ES-I3 (cell line): ENCODE measurements around the gene MRPL43.

ENCODE experiments used
- H3K36me3 ChIP-seq: 2 replicates; pipeline ENCODE4 v1.6.1; 2013; ENCODE audit warnings: mild to moderate bottlenecking, low read length, control low read depth, moderate library complexity; ENCODE audit not compliant: insufficient read depth
- H3K4me1 ChIP-seq: 2 replicates; pipeline ENCODE4 v1.6.1; 2013; ENCODE audit warnings: mild to moderate bottlenecking, control low read depth, low read length; ENCODE audit not compliant: insufficient read depth
- H3K9ac ChIP-seq: 2 replicates; pipeline ENCODE4 v1.6.1; 2013; ENCODE audit warnings: low read depth, mild to moderate bottlenecking, low read length, moderate library complexity
- H3K9me3 ChIP-seq: 2 replicates; pipeline ENCODE4 v1.6.1; 2013; ENCODE audit warnings: mild to moderate bottlenecking, low read length, moderate library complexity; ENCODE audit not compliant: control insufficient read depth, insufficient read depth

The MRPL43 gene

DNA sequence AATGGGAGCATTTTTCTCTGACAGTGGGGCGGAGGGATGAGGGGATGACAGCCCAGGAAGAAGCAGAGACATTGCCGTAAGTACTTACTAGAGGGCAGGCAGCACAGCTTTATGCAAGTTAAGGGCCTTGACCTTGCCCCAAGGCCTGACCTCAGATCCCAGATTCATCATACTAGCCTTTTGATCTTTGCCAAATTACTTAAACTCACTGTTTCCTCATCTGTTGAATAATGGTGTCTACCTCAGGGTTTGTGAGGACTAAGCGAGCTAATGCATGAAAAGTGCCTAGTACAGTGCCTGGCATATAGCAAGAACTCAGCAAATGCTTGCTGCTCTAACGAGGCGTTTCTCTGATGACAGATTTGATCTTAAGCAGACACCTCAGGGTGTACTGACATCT, 21.5 kb downstream of the MRPL43 start:
- H3K9ac ChIP-seq = no peak overlapping the region

DNA sequence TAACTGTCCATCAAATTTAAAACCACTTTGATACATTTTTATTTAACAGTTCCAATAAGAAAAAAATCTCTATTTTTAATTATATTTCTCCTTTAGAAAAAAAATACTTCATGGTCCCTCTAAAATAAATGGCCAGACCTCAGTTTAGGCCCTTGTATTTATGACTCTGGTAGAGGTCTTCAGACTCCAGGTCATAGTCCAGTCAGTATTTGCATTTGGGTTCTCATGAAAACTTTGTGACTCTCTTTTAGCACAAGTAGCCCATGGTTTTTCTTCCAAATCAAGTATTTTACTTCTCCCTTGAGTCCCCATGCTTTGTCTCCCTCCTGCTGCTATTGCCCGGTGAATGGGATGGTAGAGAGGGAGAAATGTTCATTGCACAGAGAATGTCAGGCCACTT, 23.5 kb downstream of the MRPL43 start:
- Histone ChIP-seq H3K9me3 (no peaks in the 10 kb centered on the region), H3K9ac (no peak overlapping the region), H3K36me3 (no peaks in the 10 kb centered on the region), H3K4me1 (no peaks in the 10 kb centered on the region)

More for the DNA sequence above, 21.5 kb downstream of the MRPL43 start:
- Histone ChIP-seq H3K4me1 (no peaks in the 10 kb centered on the region), H3K36me3 (no peaks in the 10 kb centered on the region), H3K9me3 (no peaks in the 10 kb centered on the region)

DNA sequence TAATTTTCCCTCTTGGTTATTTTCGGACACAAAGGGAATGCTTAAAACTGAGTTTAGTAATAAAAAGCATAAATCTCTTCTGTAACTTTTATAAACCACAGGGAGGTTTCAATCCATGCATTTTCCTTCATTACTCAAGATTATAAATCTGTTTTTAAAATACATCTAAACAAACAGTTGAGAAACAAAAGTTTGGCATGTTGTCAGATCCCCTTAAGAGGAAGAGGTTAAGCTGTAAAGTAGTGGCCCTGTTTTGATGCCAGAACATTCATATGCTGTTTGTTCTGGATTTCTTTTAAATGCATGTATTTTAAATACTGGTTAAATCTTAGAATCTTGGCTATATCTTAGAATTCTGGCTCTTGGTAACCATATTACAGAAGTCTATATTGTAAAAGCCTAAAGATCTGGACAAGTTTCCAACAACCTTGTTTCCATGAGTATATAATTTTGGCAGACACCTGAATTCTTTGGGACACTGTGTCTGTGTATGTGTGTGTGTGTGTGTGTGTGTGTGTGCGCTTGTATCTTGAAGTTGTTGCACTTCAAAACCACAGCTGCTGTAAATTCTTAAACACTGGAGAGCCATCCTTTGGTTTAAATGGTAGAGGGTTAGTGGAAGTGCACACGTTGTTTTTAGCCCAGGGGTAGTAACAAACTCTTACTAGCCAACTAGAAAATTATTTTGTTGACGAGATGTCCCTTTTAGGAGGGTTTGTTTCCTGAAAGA, 24.8 kb downstream of the MRPL43 start:
- Histone ChIP-seq H3K4me1 (no peaks in the 10 kb centered on the region), H3K36me3 (peaks cover 2% of the 10 kb centered on the region; the same call in 1 of the 2 replicates), H3K9ac (no peak overlapping the region), H3K9me3 (no peaks in the 10 kb centered on the region)

DNA sequence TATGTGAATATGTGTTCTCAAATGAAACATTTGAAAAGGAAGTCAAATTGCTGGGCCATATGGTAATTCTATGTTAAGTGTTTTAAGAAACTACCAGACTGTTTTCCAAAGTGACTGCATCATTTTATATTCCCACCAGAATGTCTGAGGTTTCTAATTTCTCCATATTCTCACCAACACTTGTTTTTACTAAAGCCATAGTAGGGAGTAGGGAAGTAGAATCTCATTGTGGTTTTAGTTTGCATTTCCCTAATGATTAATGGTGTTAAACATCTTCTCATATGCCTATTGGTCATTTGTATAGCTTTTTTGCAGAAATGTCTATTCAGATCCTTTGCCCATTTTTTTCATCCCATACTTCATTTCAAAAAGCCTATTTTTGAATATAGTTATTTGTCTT, 27.0 kb downstream of the MRPL43 start:
- H3K4me1 ChIP-seq = no peaks in the 10 kb centered on the region
- no peaks in the 10 kb centered on the region for H3K9me3 ChIP-seq
- H3K36me3 ChIP-seq = peaks cover 2% of the 10 kb centered on the region
- H3K9ac ChIP-seq = no peak overlapping the region

DNA sequence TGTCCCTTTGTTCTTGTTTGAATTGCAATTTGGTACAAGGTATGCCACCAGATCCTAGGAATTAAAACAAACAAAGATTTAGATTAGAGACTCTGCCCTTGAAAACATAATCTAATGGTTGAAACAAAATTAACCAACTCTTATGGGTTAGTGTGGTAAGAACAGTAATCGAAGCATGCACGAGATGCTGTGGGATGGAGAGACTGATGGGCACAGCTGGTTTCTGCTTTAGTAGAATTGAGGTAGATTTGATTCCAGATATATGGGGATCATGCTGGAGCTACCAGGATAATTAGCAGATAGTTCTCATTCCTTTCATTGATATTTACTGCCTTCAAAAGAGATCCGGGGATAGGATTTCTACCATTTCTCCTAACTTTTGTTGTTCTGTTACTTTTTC, 38.4 kb downstream of the MRPL43 start:
- no peak overlapping the region for H3K9ac ChIP-seq
- H3K36me3 ChIP-seq = 0 out of 2 replicates have a peak, but pooled peaks cover 3% of the 10 kb centered on the region
- no peaks in the 10 kb centered on the region for H3K4me1 ChIP-seq
- no peaks in the 10 kb centered on the region for H3K9me3 ChIP-seq

DNA sequence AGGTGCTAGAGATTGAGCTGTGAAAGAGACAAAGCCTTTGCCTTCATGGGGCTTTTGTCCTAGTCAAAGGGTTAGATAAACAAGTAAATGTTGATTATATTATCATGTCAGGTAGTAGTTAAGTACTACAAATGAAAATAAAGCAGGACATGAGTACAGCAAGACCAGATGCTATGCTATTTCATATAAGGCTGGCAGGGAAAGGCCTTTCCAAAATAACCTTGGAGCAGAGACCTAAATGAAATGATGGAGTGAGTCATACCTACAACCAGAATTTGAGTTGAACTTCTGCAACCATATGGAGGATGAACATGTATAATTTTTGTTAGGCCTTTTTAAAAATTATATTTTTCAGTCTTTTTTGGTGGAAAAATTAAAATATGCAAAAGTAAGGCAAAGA, 41.5 kb downstream of the MRPL43 start:
- H3K36me3 ChIP-seq = no peaks in the 10 kb centered on the region; the same call in 1 of the 2 replicates
- no peaks in the 10 kb centered on the region for H3K4me1 ChIP-seq
- no peaks in the 10 kb centered on the region for H3K9me3 ChIP-seq
- no peak overlapping the region for H3K9ac ChIP-seq

DNA sequence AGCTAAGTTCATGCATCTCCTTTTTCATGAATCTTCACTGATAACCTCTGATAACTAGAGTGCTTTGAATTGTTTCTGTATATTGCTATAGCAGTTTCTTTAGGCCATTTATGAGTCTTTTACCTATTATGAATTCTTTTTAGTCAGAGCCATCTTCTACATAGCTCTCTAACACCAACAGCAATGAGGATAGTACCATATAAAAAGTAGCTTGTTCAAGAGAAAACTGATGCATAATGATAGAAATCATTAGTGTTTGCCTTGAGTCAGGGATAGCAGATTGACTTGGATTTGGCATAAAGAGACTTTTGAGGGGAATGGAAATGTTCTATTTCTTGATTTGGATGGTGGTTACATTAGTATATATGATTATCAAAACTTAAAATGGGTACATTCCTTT, 43.8 kb downstream of the MRPL43 start:
- Histone ChIP-seq H3K9ac (no peak overlapping the region), H3K9me3 (no peaks in the 10 kb centered on the region), H3K4me1 (no peaks in the 10 kb centered on the region), H3K36me3 (no peaks in the 10 kb centered on the region; the same call in 1 of the 2 replicates)

DNA sequence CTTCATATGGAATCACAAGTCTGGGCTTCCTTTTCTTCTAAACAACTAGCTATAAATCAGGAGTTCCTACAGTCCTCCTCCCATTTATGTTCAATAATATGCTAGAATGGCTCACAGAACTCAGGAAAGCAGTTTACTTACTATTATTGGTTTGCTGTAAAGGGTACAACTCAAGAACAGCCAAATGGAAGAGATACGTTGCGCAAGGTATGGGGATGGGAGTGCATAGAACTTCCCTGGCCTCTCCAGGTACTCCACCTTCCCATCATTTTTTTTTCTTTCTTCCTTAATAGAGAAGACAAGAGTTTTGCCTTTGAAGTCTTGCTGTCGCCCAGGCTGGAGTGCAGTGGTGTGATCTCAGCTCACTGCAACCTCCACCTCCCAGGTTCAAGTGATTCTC, 45.1 kb downstream of the MRPL43 start:
- no peaks in the 10 kb centered on the region for H3K9me3 ChIP-seq
- H3K4me1 ChIP-seq = no peaks in the 10 kb centered on the region
- no peak overlapping the region for H3K9ac ChIP-seq
- no peaks in the 10 kb centered on the region; the same call in 1 of the 2 replicates for H3K36me3 ChIP-seq

DNA sequence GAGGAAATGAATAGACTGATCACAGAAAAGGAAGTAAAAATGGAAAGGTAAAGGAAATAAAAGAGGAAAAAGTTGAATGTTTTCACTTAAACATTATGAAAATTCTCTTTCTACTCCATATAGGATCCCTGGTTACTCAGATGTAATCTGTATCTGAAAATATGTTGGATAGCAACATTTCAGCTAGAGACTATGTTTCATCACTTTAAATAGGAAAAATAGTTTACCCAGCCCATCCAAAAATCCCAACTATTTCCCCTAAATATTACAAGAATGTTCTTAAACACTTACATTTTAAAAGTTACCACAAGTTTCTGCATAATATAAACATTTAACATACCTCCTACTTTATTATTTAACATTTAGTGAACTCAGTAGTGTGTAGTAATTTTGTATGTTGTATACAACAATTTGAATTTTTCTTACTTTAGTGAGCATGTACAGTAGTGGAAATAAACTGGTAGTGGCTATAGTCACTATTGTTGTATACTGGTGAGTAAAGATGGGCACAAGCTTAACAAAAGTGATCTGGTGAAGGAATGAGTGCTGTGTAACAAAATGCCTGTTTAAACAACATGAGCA, 47.4 kb downstream of the MRPL43 start:
- no peaks in the 10 kb centered on the region; the same call in 1 of the 2 replicates for H3K36me3 ChIP-seq
- H3K4me1 ChIP-seq = no peaks in the 10 kb centered on the region
- no peaks in the 10 kb centered on the region for H3K9me3 ChIP-seq
- H3K9ac ChIP-seq = no peak overlapping the region
